Measurements from ENCODE around the gene ACTL9.
"Not testable (repeated sequence)": the region's sequence is repeated elsewhere in the genome, so short reads cannot be mapped to it uniquely, and the experiment has no call there.

The ACTL9 gene, protein sequence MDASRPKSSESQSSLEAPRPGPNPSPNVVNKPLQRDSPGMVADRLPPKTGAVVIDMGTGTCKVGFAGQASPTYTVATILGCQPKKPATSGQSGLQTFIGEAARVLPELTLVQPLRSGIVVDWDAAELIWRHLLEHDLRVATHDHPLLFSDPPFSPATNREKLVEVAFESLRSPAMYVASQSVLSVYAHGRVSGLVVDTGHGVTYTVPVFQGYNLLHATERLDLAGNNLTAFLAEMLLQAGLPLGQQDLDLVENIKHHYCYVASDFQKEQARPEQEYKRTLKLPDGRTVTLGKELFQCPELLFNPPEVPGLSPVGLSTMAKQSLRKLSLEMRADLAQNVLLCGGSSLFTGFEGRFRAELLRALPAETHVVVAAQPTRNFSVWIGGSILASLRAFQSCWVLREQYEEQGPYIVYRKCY

DNA sequence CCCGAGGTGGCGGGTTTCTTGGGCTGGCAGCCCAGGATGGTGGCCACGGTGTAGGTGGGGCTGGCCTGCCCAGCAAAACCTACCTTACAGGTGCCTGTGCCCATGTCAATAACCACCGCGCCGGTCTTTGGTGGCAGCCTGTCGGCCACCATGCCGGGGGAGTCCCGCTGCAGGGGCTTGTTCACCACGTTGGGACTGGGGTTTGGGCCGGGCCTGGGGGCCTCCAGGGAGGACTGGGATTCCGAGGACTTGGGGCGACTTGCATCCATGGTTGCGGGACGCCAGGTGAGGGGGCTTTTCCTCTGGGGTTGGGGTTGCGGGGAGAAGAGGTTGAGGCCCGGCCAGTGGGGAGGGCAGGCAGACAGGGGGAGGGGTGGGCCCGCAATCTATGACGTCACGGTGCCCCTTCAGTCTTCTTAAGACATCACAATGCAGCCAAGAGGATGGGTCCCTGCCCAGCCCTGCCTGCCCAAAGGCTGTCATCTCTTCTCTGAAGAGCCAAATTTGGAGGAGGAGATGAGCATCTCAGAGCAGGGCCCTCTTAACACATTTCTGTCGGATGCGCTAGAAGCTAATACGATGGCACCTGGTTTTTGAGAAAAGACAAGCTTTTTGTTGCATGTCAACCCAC is at the start of gene ACTL9:
TSS of gene ACTL9 (minus strand) at position 363 of the 631 bp plus-strand sequence. CDS start at position 269, 94 bp downstream.
- no peak for DNase-seq (ENCODE audit: low read depth)

DNA sequence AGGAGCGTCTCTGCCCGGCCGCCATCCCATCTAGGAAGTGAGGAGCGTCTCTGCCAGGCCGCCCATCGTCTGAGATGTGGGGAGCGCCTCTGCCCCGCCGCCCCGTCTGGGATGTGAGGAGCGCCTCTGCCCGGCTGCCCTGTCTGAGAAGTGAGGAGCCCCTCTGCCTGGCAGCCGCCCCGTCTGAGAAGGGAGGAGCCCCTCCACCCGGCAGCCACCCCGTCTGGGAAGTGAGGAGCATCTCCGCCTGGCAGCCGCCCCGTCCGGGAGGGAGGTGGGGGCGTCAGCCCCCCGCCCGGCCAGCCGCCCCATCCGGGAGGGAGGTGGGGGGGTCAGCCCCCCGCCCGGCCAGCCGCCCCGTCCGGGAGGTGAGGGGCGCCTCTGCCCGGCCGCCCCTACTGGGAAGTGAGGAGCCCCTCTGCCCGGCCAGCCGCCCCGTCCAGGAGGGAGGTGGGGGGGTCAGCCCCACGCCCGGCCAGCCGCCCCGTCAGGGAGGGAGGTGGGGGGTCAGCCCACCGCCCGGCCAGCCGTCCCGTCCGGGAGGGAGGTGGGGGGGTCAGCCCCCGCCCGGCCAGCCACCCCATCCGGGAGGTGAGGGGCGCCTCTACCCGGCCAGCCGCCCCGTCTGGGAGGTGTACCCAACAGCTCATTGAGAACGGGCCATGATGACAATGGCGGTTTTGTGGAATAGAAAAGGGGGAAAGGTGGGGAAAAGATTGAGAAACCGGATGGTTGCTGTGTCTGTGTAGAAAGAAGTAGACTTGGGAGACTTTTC is 40.9 kb upstream of the ACTL9 start:
- DNase-seq (ENCODE audit: low read depth) = not testable (repeated sequence)

DNA sequence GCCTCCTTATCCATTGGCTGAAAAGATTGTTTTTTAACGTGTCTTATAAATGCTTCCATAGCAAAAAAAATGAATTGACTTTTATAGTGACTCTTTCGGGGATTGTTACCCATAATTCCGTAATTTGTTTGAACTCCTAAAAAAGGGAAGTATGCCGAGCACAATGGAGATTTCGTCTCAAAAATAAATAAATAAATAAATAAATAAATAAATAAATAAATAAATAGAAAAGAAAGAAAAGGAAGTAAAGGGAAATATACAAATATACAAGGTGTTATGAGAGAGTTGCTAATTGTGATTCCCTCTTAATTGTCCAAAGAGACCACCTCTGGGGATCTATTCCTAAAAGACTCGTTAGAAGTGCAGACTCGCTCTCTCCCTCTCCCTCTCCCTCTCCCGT is 39.8 kb upstream of the ACTL9 start:
- DNase-seq (ENCODE audit: low read depth) = no peak

DNA sequence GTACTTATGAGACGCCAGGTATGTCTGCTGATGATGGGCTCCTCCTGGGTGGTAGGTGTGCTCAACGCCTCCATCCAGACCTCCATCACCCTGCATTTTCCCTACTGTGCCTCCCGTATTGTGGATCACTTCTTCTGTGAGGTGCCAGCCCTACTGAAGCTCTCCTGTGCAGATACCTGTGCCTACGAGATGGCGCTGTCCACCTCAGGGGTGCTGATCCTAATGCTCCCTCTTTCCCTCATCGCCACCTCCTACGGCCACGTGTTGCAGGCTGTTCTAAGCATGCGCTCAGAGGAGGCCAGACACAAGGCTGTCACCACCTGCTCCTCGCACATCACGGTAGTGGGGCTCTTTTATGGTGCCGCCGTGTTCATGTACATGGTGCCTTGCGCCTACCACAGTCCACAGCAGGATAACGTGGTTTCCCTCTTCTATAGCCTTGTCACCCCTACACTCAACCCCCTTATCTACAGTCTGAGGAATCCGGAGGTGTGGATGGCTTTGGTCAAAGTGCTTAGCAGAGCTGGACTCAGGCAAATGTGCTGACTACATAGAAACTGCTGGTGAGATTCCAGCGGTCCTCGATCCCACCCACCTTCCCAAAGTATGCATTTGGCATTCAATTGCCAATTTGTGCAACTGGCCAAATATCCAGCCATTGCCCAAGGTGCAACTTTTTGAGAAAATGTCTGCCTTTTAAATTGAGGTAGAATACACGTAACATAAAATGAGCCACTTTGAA is 33.0 kb upstream of the ACTL9 start:
- no peak for DNase-seq (ENCODE audit: low read depth)

DNA sequence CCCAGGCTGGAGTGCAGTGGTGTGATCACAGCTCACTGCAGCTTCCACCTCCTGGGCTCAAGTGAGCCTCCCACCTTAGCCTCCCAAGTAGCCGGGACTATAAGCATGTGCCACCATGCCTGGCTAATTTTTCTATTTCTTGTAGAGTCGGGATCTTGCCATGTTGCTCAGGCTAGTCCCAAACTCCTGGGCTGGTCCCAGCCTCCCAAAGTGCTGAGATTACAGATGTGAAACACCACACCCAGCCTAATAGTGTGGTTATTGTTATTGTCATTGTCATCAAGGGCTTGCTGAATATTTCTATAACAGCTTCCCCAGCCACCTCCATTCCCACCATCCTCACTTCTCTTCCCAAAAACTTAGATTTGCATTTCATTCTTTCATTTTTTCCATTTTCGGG is 25.7 kb upstream of the ACTL9 start:
- DNase-seq (ENCODE audit: low read depth) = no peak

DNA sequence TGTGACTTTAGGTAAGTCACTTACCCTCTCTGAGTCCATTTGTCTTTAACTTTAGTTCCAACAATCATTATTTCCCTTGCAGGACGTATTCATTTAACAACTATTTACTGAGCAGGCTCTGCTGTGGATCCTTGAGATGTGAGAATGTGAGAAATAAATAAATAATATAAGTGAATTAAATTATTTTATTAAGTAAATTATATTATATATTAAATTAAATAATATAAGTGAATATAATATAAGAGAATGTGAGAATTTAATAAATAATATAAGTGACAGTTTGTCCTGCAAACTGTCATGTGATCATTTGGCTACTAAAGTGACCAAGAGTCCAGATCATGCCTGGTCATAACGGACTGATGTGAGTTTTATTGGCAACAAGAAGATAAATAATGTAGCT is 23.4 kb upstream of the ACTL9 start:
- no peak for DNase-seq (ENCODE audit: low read depth)

DNA sequence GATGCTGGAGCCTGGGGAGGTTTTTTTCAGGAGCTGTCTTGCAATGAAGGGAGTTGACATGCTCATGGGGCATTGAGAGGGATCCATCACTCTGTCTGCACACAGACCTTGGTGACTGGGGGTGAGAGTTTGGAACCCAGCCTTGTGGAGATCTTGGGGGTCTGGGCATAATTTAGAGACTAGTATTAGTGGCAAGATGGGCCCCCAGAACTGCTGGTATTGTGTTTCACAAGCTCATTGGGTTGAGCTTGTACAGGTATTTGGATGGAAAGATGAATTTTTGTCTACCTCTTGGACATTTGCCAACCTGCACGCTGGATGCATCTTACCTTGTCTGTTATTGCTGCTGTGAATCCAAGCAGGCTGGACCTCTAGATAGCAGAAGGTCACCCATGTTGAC is 22.7 kb upstream of the ACTL9 start, which contains the start of gene OR2Z1:
TSS of gene OR2Z1 (plus strand) at position 301 of the 400 bp plus-strand sequence. CDS start 9,395 bp downstream, outside the sequence.
- DNase-seq (ENCODE audit: low read depth) = no peak

DNA sequence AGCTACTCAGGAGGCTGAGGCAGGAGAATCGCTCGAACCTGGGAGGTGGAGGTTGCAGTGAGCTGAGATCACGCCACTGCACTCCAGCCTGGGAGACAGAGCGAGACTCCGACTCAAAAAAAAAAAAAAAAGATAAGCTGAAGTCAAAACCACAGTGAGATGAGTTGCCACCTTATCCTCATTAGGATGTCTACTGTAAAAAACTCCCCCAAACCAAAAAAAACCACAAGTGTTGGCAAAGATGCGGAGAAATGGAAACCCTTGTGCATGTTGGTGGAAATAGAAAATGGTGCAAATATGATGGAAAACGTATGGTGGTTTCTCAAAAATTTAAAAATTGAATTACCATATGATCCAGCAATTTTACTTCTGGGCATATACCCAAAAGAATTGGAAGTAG is 11.7 kb upstream of the ACTL9 start:
- not testable (repeated sequence) for DNase-seq (ENCODE audit: low read depth)

DNA sequence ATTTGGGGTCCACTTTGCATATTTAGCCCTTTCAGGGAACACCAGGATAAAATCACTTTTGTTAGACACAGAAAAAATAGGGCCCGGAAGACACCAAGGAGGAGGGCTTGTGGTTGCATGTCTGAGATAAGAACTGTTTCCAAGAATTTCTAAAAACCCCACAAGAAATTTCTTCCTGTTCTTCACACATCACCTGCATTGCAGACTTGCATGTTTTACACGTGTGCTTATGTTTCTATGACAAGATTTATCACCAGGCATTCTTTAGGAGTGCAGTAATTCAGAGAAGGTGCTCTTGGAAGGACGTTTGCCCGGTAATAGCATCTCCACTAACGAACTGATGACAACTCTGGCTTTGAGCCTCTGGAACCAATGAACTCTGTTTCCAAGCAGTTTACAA is 7.1 kb upstream of the ACTL9 start:
- DNase-seq (ENCODE audit: low read depth) = no peak

DNA sequence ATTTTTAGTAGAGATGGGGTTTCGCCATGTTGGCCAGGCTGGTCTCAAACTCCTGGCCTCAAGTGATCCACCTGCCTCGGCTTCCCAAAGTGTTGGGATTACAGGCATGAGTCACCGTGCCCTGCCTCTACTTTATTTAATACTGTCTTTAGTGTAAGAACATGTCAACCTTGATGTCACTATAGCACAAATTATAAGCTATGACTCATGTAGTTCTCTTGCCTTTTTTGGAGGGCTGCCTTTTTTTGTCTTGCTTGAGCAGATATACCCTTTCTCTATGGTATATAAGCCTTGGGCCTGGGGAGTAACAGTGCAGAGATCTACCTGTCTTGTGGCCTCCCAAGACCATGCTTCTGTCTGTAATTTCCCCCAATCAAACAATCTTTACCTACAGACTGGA is 6.7 kb upstream of the ACTL9 start:
- DNase-seq (ENCODE audit: low read depth) = not testable (repeated sequence)

DNA sequence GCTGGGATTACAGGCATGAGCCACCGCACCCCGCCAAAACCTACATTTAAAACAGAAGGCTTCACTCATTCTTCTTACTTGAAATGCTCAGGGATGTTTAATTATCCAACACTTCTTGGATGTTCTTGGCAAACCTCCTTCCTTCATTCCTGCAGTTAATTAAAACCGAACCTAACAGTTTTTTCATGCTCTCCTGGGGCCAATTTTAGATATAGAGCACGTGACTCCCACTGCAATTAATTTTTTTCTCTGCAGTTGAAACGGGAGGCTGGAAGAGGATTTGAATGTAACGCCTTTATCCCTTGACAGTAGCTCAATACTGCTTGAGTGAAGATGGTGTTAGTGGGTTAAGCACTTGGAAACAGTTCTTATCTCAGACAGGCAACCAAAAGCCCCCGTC is 4.6 kb upstream of the ACTL9 start:
- no peak for DNase-seq (ENCODE audit: low read depth)

DNA sequence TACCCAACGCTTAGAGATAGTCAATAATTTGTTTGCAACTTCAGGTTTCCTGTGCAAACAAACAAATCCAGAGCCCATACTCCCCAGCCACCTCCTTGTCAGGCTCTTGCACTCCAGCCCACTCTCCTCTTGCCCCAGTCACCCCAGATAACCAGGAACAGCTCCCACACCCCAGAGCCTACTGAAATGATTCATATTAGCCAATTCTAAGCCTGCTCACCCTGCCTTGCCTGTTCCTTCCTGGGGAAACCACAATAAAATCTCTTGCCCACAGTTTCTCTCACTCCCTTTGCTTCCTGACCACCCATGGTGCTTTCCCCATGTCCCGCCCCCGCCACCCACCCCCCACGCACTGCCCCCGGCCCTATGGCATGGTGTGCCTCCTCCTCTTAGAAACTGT is 3.8 kb upstream of the ACTL9 start:
- DNase-seq (ENCODE audit: low read depth) = peak; percentile 35

DNA sequence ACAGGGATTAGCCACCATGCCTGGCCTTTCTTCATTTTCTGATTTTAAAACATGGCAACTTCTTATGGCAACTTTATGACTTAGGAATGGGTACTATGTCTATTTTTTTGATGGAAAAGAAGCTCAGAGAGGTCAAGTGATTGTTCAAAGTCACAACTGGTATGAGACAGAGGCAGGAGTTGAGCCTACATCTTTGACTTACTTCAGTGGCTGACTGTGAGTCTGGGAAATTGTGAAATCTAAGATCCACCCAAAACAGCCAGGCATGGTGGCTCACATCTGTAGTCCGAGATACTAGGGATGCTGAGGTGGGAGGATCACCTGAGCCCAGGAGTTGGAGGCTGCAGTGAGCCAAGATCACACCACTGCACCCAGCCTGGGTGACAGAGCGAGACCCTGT is 2.4 kb upstream of the ACTL9 start:
- DNase-seq (ENCODE audit: low read depth) = no peak

DNA sequence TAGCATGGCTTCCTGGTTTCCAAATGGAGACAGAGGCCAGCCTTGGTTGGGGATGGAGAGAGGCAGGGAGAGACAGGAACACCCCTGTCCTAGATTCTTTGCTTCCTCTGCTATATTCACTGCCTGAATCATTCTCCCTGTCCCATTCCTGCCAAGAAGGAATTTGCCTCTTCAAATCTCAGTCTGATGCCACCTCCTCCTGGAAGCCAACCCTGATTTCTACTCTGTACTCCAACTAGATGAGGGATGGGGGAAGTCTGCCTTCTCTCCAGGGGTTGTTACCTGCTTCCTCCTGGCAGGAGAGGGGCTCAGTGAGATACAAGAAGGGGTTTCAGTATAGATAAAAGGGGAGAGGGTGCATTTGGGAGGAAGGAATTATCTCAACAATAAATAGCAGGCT is 1.3 kb upstream of the ACTL9 start:
- DNase-seq (ENCODE audit: low read depth) = no peak

DNA sequence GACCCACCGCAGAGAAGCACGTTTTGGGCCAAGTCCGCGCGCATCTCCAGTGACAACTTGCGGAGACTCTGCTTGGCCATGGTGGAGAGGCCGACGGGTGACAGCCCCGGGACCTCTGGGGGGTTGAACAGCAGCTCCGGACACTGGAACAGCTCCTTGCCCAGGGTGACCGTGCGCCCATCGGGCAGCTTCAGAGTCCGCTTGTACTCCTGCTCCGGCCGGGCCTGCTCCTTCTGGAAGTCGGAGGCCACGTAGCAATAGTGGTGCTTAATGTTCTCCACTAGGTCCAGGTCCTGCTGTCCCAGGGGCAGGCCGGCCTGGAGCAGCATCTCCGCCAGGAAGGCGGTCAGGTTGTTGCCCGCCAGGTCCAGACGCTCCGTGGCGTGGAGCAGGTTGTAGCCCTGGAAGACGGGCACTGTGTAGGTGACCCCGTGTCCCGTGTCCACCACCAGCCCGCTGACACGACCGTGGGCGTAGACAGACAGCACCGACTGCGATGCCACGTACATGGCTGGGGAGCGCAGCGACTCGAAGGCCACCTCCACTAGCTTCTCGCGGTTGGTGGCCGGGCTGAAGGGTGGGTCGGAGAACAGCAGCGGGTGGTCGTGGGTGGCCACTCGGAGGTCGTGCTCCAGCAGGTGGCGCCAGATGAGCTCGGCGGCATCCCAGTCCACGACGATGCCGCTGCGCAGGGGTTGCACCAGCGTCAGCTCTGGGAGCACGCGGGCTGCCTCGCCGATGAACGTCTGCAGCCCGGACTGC is 743 bp downstream of the ACTL9 start:
- no peak for DNase-seq (ENCODE audit: low read depth)

DNA sequence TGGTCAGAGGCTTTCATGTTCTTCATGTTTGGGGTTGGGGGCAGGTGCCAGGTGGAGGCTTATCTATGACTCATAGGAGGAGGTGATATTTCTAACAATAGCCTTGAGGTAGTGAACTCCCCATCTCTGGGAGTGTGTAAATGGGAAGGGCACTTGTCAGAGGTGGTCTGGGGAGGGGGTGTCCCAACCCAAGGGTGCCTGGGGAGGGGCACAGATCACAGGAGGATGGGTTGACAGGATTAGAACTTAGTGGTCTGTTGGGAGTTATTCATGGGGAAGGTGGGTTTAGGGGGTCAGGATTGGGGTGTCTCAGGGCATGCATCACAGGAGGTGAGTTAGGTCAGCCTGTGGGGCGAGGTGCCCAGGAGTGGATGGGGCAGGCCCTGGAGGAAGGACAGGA is 1.6 kb downstream of the ACTL9 start:
- DNase-seq (ENCODE audit: low read depth) = no peak

DNA sequence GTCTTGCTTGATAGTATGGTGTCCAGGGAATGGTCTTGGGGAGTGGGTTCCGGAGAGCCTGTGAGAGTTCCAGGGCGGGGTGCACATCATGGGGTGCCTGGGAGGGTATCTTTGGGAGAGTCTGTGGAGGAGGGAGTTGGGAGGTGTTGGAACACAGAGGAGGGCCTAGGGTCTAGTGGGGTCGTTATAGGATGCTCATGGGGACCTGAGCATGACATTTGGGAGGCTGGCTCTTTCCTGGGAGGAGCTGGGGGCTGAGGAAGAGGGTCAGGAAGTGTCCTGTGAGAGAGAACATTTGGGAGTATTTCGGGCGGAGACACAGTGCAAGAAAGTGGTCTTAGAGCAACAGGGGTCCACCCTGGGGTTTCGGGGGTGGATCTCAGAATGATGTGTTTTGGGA is 2.7 kb downstream of the ACTL9 start:
- no peak for DNase-seq (ENCODE audit: low read depth)

DNA sequence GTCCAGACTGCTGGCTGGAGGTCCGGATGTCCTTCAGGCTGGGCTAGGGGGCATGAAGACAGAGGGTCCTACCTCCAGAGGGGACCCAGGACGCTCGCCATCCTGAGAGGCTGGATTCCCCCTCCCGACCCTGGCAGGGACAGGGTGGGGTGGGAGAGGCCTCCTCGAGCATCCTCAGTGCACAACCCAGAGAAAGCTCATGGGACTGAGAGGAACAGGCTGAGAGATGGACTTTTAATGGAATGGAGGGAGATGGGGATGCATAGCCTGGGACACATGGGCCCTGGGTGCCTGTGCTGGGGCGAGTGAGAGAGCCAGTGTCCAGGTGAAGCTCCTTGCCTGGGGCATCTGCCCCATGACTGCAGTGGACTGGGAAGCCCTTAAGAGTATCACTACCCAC is 3.1 kb downstream of the ACTL9 start:
- no peak for DNase-seq (ENCODE audit: low read depth)

DNA sequence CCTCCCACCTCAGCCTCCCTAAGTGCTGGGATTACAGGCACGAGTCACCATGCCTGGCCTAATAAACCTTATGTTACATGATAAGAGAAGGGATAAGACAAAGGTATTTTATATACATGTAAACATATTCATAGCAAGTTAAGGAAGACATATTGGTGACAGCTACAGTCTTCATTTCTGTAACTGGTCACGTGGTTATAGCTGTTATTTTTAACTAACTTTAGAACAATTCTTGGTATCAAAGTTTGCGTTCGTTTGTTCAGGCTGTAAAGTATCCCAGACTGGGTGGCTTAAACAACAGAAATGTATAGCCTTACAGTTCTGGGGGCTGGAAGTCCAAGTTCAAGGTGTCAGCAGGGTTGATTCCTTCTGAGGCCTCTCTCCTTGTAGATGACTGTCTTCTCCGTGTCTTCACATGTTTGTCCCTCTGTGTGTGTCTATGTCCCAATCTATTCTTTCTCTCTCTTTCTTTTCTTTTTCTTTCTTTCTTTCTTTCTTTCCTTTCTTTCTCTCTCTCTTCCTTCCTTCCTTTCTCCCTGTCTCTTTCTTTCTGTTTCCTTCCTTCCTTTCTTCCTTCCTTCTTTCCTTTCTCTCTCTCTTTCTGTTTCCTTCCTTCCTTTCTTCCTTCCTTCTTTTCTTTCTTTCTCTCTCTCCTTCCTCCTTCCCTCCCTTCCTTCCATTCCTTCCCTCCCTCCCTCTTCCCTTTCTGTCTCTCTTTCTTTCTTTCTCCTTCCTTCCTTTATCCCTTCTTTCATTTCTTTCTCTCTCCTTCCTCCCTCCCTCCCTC is 7.6 kb downstream of the ACTL9 start:
- DNase-seq (ENCODE audit: low read depth) = no peak

DNA sequence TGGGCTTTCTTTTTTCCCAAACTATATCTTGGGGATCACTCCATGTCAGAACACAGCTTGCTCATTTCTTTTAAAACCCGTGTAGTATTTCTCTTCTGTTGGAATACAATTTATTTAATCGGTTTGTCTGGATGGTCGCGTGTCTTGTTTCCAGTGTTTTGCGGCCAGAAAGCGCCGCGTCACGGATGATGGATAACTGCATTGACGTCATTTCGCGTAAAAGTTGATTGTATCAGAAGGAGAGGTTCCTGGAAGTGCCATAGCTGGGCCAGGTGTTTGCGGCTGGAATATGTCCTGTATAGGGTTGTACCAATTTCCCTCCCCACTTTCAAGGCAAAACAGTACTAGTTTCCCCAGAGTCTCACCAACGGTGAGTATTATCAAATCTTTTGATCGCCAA is 9.7 kb downstream of the ACTL9 start:
- DNase-seq (ENCODE audit: low read depth) = no peak

DNA sequence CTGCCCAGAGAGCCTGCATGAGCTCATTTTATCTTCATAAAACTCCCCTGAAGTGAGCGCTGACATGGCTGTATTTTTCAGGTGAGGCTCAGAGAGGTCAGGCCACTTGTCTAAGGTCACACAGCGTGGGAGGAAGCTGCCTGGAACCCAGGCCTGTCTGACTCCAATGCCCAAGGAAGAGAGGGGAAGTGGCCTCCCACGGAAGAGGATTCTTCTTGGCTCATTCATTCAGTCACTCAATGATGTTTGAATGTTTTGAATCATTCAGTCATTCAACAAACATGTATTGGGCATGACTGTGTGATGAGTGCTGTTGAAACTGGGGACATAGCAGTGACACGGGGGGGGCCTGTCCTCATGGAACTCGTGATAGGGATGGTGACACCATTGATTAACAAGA is 12.0 kb downstream of the ACTL9 start:
- no peak for DNase-seq (ENCODE audit: low read depth)
